ENCODE data around the gene GGTA1.

GRCh38 chr9:121527371-121527770, 27.7 kb upstream of the GGTA1 start:
- TF ChIP-seq CTCF (IDR thresholded peaks at IDR 0.05) (no peak), POLR2A (IDR thresholded peaks at IDR 0.05) (no peak), EP300 (IDR thresholded peaks at IDR 0.05; ENCODE audit: low read depth) (no peak), POLR2AphosphoS5 (IDR thresholded peaks at IDR 0.05) (no peak)

All from transverse colon (tissue), 4 donors.